Colonic mucosa (tissue), 4 donors: Measurements from ENCODE around the gene VTN. TPM values are rescaled to one million over a fixed set of nuclear protein-coding genes. Genes with fewer than 3 reads are reported as not detected.
A peak's percentile ranks its signal among the peaks of the same experiment; 100 is the strongest.
"Not testable (repeated sequence)": the region's sequence is repeated elsewhere in the genome, so short reads cannot be mapped to it uniquely, and the experiment has no call there.

Source experiments
- DNase-seq: peaks from one replicate; pipeline ENCODE4 v3.0.0-alpha.2; 2020
- H3K27ac ChIP-seq: fragments of 200-600 bp; one replicate; pipeline ENCODE4 v1.8.0; 2021
- H3K27me3 ChIP-seq: fragments of 200-600 bp; one replicate; pipeline ENCODE4 v1.8.0; 2021
- H3K36me3 ChIP-seq: fragments of 200-600 bp; one replicate; pipeline ENCODE4 v1.8.0; 2021
- H3K4me1 ChIP-seq: fragments of 200-600 bp; one replicate; pipeline ENCODE4 v1.8.0; 2021; ENCODE audit warnings: mild to moderate bottlenecking
- H3K4me3 ChIP-seq: fragments of 200-600 bp; one replicate; pipeline ENCODE4 v1.8.0; 2021
- H3K9ac ChIP-seq, 2 donors: one replicate each; pipeline ENCODE4 v1.7.0; 2013; ENCODE audit warnings: control low read depth in 2 of 2, low read depth in 2 of 2, low read length in 2 of 2
- H3K9me3 ChIP-seq: fragments of 200-600 bp; one replicate; pipeline ENCODE4 v1.8.0; 2021
- intact Hi-C: fragments of 100-400 bp; cut with DNase I; formaldehyde crosslinking; loops from one replicate; pipeline ENCODE4 v1.14.1; 2022
- total RNA-seq, 2 donors: library from RNA; stranded (reverse); fragmentation: NEBNext Ultra II Directional in 1 of 2; extraction: Animal tissue kit (Norgen Biotek cat#: 25700) in 1 of 2; gene quantifications; one replicate each; pipeline ENCODE4 v1.2.1, GENCODE V29; 2021
- TF ChIP-seq, protein P1 (sequence below): fragments of 200-600 bp; IDR thresholded peaks from one replicate; pipeline ENCODE4 v1.8.0; 2022; ENCODE audit warnings: antibody characterized with exemption, mild to moderate bottlenecking
- donor health status: healthy.
- donor health status: DM: no; HTN: no; CAD: no.
- donor health status: DM: no; HTN: no; CAD: no.

The VTN gene
- total RNA-seq, 2 donors from 2014 or later, result 1.8 TPM; not detected in 1

GRCh38 chr17:28340374-28340773 is 29.7 kb downstream of the VTN start:
- no peak for DNase-seq
- H3K9ac ChIP-seq, result no peak overlapping the region
- no peak overlapping the region for H3K27ac ChIP-seq
- peaks cover 10% of the 10 kb centered on the region for H3K36me3 ChIP-seq
- H3K4me1 ChIP-seq, result peaks cover 5% of the 10 kb centered on the region
- intact Hi-C loops, result no loop called here
- no peak overlapping the region for H3K4me3 ChIP-seq
- H3K9me3 ChIP-seq, result no peaks in the 10 kb centered on the region
- TF ChIP-seq, protein P1, sequence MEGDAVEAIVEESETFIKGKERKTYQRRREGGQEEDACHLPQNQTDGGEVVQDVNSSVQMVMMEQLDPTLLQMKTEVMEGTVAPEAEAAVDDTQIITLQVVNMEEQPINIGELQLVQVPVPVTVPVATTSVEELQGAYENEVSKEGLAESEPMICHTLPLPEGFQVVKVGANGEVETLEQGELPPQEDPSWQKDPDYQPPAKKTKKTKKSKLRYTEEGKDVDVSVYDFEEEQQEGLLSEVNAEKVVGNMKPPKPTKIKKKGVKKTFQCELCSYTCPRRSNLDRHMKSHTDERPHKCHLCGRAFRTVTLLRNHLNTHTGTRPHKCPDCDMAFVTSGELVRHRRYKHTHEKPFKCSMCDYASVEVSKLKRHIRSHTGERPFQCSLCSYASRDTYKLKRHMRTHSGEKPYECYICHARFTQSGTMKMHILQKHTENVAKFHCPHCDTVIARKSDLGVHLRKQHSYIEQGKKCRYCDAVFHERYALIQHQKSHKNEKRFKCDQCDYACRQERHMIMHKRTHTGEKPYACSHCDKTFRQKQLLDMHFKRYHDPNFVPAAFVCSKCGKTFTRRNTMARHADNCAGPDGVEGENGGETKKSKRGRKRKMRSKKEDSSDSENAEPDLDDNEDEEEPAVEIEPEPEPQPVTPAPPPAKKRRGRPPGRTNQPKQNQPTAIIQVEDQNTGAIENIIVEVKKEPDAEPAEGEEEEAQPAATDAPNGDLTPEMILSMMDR, result no peak
- no peaks in the 10 kb centered on the region for H3K27me3 ChIP-seq

- TF ChIP-seq, protein P1, result no peak
- no peak overlapping the region for H3K9ac ChIP-seq
- intact Hi-C loops, result no loop called here
- H3K27me3 ChIP-seq, result no peaks in the 10 kb centered on the region
- H3K27ac ChIP-seq, result no peak overlapping the region
- DNase-seq, result no peak
- H3K4me3 ChIP-seq, result no peak overlapping the region
- H3K9me3 ChIP-seq, result no peaks in the 10 kb centered on the region
- peaks cover 6% of the 10 kb centered on the region for H3K4me1 ChIP-seq
- H3K36me3 ChIP-seq, result peaks cover 10% of the 10 kb centered on the region
Observed at GRCh38 chr17:28339431-28339830, 30.7 kb downstream of the VTN start.

GRCh38 chr17:28338769-28339212 is 31.3 kb downstream of the VTN start:
- H3K9ac ChIP-seq, intact Hi-C loops, H3K9me3 ChIP-seq, H3K27me3 ChIP-seq, H3K4me3 ChIP-seq, H3K4me1 ChIP-seq, DNase-seq, H3K36me3 ChIP-seq: not testable (repeated sequence)
- peak overlapping the region; percentile 5 for H3K27ac ChIP-seq

DNA sequence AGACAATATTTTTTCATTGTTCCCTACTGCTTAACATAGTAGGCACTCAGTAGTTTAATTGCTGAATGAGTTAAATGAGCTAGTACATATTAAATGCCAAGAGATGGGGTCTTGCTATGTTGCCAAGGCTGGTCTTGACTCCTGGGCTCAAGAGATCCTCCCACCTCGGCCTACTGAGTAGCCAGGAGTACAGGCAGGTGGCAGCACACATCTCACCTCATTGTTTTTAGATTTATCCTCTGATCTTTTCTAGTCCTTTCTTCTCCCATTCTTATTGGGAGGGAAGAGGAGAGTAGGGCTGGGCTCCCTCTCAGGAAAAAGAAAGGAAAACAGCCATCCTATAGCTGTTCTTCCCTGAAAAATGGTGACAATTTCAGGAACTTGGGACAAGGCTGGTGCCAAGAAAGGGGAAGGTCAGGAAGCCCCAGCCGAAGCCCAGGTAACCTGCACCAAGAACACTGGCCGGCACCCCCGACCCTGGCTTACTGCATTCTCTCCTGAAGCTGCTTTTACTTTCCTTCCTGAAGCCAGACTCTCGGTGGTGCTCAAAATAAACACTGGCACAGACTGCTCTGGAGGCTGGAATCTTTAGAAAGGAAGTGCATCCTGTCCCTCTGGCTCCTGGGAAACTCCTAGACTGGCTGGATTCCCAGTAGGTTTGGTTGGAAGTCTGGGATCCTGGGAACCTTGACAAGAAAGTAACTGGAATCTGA is 31.9 kb downstream of the VTN start:
- Histone ChIP-seq H3K27ac (peak overlapping the region; percentile 5), H3K36me3 (peaks cover 10% of the 10 kb centered on the region), H3K27me3 (no peaks in the 10 kb centered on the region), H3K4me1 (peaks cover 8% of the 10 kb centered on the region), H3K9ac (no peak overlapping the region), H3K4me3 (no peak overlapping the region), H3K9me3 (no peaks in the 10 kb centered on the region)
- intact Hi-C loops, result no loop called here
- no peak for DNase-seq
- TF ChIP-seq, protein P1, result no peak

GRCh38 chr17:28335959-28336871 is 33.9 kb downstream of the VTN start:
- TF ChIP-seq, protein P1, result no peak
- no peaks in the 10 kb centered on the region for H3K27me3 ChIP-seq
- H3K4me1 ChIP-seq, result peaks cover 8% of the 10 kb centered on the region
- peaks cover under 1% of the 10 kb centered on the region for H3K36me3 ChIP-seq
- H3K9ac ChIP-seq, result peak overlapping the region; percentile 89 to 94
- H3K9me3 ChIP-seq, result no peaks in the 10 kb centered on the region
- peak overlapping the region; percentile 79 for H3K27ac ChIP-seq
- peak overlapping the region; percentile 96 for H3K4me3 ChIP-seq
- intact Hi-C loops, result no loop called here
- DNase-seq, result peak; percentile 70
